DMS 273 (cell line): Measurements from ENCODE around the gene SLC32A1.

Source experiments
- DNase-seq: peaks from one replicate; lab custom pipeline; 2025; ENCODE audit not compliant: unreplicated experiment; lab: John Stamatoyannopoulos, UW

Gene SLC32A1

DNA sequence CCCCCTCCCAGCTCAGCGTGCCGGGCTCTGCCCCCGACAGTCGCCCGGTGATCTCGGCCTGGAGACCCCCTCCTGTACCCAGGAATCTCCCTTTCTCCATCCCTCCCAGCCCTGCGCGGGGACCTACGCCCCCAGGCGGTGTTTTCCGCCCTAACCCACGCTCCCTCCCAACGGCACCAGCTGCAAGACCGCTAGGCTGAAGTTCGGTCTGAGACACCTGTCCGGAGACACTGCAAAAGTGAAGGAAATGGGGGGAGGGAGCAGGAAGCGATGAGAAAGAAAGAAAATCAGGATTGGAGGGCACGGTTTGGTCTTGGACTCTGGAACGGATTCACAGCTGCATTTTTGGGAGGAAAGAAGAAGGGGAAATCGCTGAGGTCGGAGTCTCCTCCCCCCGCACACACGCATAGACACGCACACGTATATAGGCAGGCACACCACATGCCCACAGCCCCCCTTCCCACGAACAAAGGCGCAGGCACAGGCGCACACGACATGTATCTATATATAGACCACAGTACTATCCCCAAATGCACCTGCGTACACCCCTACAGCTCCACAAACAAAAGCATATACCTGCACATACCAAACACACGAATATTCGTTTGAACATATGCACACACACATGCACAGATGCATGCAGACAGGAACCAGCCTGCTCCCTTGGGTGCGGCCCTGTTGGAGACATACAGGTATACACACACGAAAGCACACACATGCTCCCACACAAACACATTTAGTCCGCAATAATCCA, 1.0 kb downstream of the SLC32A1 start:
- DNase-seq: peak; percentile 51

DNA sequence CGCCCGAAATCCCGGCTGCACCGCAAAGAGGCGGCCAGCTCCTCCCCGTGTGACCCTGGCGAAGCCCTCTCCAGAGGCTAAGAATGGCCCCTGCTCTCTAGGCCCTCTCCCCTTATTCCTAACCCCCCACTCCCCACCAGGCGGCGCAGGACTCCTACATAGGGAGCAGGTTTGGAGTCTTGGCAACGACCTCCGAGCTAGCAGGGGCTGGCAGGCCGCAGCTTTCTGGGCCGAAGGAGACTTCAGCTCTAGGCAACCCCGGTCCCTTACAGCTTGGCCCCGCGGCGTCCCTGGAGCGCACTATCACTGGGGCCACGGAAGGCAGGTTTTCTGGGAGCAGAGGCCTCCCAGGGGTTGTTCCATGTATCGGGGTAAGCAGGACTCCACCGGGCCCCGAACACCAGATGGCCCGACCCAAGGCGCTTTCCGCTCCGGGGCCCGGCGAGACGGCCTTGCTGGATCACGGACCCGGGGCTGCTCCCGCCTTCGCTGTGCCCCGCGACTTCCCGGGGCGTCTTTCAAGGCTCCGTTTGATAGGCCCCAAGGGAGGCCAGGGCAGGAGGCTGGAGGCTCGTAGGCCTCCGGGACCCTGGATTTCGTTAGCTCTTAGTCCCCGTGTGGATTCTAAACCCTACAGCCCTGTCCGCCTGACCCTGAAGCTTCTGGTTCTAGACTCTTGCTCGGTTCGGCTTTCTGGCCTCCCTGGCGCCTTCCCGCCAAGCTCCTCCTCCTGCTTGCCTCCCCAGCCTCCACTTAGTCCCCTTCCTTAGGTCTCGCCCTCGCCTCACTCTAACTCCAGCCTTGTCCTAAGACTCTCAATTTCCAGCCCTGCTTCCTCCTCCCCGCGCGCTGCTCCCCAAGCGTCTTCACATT, 1.9 kb downstream of the SLC32A1 start:
- peak; percentile 96 for DNase-seq

DNA sequence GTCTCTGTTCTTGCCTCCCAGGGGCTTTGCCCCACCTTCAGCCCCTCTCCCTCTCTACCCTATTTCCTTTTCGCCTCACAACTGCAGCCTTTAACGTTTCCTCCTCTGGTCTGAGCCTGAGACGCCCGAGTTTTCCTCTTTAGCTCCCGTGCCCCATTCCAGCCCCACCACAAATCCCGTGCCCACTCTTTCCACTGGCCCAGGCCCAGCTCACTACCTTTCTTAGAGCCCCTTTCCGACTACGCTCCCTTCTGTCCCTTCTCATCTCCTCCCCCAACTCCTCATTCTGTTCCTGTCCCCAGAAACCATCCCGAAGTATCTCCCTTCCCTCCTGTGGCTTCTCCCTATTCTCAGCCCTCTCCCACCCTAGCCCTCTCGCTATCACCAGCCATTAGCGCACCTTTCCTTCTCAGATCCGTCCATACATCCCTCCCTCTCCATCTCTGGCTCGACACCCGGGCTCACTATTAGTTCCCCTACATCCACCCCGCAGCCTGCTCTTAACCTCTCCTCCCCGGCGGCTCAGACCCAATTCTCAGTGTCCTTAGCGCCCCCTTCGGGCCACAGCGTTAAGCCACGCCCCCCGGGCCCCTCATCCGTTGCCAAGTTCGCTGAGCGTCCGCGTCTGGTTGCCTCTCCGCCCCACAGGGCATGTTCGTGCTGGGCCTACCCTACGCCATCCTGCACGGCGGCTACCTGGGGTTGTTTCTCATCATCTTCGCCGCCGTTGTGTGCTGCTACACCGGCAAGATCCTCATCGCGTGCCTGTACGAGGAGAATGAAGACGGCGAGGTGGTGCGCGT, 2.7 kb downstream of the SLC32A1 start:
- DNase-seq: peak; percentile 56

DNA sequence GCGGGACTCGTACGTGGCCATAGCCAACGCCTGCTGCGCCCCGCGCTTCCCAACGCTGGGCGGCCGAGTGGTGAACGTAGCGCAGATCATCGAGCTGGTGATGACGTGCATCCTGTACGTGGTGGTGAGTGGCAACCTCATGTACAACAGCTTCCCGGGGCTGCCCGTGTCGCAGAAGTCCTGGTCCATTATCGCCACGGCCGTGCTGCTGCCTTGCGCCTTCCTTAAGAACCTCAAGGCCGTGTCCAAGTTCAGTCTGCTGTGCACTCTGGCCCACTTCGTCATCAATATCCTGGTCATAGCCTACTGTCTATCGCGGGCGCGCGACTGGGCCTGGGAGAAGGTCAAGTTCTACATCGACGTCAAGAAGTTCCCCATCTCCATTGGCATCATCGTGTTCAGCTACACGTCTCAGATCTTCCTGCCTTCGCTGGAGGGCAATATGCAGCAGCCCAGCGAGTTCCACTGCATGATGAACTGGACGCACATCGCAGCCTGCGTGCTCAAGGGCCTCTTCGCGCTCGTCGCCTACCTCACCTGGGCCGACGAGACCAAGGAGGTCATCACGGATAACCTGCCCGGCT, 3.4 kb downstream of the SLC32A1 start:
- no peak for DNase-seq

DNA sequence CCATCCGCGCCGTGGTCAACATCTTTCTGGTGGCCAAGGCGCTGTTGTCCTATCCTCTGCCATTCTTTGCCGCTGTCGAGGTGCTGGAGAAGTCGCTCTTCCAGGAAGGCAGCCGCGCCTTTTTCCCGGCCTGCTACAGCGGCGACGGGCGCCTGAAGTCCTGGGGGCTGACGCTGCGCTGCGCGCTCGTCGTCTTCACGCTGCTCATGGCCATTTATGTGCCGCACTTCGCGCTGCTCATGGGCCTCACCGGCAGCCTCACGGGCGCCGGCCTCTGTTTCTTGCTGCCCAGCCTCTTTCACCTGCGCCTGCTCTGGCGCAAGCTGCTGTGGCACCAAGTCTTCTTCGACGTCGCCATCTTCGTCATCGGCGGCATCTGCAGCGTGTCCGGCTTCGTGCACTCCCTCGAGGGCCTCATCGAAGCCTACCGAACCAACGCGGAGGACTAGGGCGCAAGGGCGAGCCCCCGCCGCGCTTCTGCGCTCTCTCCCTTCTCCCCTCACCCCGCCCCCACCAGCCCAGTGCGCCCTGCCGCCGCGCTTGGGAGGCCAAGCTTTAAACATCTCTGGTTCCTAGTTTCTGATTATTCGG, 4.0 kb downstream of the SLC32A1 start:
- DNase-seq: no peak

DNA sequence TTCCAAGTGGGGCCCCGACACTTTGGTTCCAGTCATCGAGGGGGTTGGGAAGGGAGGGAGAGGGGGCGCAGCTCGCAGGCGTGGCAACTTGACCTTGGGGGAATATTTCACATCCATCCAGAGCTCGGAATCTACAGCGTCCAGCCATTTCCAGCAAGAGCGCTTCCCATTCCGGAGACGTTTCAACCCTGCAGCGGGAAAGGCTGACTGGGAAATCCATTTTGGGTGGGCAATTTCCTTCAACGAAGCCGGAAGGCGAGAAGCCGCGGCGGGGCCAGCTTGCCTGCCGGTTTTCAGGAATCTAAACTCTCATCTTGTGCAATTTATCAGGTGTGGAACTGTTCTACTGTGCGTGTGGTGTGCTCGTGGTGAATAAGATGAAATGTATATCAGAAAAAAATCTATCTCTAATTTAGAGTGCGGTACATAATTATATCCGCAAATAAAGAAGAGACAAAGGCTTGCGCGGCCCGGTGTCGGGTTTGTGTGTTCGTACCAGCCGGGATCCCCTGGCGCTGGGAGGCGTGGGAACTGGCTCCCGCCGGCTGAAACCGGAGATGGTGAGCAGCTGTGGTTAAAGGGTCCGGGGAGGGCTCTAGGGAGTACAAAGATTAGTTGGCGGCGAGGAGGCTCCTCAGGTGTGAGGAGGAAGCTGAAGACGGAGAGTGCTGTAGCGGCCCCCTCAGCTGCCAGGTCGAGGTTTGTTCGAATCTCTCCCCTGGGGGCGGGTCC, 4.8 kb downstream of the SLC32A1 start:
- peak; percentile 91 for DNase-seq

DNA sequence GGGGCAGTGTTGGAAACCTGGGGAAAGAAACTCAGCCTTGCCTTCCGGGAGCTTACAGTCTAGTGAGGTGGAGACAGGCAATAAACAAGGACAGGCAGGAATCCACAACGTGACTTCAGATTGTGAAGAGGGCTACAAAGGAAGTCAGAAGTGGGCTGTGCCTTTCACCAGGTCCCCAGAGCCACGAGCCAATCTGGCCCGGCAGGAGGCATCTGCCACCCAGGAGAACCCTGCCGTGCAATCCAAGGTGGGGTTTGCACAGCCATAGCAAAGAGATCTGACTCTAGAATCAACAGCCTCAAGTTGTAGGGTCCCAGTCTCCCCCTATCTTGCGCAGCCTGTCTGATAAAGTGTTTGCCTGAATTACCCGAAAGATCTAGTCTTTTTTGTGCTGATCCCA, 5.5 kb downstream of the SLC32A1 start:
- peak; percentile 55 for DNase-seq

DNA sequence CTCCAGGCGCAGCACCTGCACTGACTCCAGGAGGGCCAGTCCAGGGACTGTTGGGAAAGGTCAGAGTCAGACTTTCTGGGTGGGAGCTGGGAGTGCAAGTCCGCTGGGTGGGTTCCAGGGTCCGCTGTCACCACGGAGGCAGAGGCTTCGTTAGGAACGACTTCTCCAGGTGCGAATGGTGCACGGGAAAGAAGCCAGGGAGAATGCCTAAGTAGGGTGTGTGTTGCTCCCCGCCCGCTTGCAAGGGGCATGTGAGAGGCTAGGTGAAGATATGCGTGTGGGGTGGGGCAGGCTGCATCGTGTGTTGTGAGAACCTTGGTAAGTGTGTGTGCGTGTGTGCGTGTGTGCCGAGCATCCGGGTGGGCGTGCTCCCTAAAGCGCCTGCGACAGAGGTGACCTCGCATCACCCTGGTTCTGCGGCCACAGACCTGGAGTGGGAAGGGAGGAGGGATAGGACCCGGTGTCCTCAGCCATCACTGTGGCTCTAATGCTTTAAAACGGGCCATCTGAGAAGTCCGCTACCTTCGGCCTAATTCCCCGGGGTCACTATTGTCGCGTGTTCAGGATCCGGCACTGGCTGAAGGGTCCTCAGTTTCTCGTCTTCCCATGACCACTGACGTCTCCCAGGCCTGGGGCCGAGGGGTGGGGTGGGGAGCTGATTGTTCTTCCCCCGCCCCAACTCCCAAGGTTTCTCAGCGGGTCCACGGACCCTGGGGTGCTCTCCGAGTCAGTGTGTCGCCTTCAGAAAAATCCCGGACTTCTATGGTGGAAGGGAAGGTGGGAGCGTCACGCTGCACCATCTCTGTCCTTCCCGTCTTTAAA, 6.1 kb downstream of the SLC32A1 start:
- peak; percentile 42 for DNase-seq

DNA sequence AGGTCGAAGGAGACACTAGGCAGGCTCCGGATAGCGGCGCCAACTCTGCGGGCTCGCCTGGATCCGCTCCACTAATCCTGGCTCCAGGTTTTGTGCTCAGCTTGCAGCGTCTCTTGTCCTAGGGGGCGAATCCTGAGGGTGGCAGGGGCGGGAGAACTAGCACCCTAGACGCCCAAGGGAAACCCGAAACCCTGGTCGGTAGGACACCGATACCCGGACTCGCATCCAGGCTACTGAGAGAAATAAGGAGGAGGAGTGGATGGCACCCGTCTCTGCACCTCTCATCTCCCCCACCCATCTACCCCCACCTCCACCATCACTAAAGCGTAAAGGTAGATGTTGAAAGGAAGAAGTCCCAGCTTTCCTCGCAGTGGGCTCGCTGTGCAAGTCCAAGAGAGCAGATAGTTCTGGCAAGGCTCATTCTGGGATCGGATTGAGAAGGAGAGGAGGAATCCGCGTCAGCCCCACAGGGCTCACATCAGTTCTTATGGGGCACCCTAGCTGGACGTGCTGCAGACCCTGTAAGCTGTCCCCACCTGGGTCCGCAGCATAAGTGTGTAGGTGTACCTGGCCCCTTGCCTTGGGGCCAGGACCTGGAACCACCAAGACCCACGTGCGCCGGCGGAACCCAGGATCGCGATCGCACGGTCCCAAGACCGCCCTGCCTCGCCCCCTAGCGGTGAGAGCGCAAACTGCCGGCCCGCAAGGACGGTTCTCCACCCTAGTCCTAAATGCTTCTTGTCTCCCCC, 6.9 kb downstream of the SLC32A1 start:
- peak; percentile 93 for DNase-seq

DNA sequence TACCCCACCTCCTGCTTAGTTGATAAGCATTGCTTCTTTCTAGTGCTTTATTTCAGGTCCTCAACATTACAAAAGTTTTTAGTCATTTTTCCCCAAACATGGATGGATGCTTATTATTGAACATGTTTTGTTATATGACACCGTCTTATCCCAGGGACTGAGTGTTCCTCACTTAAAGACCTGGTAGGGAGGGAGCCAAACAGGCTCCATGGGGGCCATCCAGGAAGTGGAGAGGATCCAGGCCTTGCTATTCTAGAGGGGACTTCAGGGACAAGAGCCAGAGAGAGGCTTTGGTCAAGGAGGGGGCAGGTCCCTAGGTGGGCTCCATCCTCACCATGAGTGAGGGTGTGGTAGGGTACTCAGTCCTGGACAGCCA, 7.4 kb downstream of the SLC32A1 start:
- DNase-seq: no peak

DNA sequence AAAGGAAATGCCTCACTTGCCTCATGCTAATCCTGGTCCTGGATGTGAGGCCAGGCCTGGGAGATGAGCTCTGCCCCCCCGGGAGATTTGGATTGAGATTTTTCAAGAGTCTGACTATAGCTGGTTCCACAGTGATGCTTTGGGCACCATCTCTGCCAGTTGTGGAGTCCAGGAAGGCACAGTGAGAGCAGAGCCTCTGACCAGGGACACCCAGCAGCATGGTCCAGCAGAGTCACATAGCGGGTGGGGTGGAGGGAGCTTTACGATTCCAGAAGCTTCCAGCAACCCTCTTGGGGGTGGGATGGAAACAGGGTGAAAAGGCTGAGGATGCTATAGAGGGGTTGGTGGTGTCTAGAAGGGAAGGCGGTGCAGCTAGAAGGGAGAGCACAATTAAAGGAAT, 8.7 kb downstream of the SLC32A1 start:
- no peak for DNase-seq

DNA sequence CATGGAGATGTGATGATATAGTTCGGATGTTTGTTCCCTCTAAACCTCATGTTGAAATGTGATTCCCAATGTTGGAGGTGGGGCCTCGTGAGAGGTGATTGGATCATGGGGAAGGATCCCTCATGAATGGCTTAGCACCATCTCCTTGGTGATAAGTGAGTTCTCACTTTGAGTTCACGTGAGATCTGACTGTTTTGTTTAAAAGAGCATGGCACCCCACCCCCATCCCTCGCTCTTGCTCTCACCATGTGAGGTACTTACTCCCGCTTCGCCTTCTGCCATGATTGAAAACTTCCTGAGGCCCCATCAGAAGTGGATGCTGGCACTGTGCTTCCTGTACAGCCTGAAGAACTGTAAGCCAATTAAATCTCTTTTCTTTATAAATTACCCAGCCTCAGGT, 10.9 kb downstream of the SLC32A1 start:
- DNase-seq: no peak

DNA sequence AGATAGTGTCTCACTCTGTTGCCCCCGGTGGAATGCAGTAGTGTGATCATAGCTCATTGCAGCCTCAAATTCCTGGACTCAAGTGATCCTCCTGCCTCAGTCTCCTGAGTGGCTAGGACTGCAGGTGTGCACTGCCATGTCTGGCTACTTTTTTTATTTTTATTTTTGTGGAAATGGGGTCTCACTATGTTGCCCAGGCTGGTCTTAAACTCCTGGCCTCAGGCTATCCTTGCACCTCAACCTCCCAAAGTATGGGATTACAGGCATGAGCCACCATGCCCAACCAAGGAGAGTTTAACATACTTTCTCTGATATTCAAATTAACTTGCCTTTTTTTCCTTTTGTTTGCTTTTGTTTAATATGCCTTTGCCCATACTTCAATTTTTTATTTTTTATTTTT, 13.6 kb downstream of the SLC32A1 start:
- DNase-seq: no peak

DNA sequence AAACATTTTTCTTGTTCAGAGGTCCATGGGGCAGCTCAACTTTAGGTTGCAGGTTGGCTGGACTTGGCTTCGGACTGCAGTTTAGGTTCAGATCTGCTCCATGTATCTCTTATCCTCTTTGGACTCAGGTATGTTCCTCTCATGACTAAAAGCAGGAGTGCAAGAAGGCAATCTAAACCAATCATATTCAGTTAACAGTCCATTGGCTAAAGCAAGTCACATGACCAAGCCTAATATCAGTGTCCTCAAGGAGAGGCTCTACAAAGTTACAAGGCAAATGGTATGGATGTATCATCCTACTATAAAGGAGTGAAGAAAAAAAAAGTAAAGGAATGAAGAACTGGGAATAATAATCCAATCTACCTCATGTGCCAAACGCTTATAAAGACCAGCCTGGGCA, 21.5 kb downstream of the SLC32A1 start:
- DNase-seq: no peak

DNA sequence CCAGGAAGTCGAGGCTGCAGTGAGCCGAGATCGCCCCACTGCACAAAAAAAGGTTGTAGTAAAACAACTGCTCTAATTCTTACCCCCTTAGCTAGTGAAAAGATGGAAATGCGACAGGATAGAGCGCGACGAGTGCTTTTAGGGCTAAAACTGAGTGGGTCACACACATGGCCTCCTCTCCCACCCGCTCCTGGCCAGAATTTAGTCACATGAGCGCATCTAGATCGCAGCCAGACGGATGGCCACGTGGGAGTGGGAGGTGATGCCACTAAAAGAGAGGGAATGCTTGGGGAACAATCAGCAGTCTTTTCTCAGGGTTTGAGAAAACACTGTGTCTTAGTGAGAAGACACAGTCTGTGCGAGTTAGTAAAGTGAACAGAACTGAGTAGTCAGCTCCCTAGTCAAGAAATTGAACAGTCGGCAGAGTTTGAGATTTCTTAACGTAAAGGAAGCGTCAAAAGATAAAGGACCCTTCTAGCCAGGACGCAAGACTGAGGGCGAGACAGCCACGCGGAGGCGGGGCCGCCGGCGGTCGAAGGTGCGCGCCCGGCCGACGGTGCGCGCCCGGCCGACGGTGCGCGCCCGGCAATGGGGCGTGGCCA, 23.3 kb downstream of the SLC32A1 start:
- DNase-seq: no peak

DNA sequence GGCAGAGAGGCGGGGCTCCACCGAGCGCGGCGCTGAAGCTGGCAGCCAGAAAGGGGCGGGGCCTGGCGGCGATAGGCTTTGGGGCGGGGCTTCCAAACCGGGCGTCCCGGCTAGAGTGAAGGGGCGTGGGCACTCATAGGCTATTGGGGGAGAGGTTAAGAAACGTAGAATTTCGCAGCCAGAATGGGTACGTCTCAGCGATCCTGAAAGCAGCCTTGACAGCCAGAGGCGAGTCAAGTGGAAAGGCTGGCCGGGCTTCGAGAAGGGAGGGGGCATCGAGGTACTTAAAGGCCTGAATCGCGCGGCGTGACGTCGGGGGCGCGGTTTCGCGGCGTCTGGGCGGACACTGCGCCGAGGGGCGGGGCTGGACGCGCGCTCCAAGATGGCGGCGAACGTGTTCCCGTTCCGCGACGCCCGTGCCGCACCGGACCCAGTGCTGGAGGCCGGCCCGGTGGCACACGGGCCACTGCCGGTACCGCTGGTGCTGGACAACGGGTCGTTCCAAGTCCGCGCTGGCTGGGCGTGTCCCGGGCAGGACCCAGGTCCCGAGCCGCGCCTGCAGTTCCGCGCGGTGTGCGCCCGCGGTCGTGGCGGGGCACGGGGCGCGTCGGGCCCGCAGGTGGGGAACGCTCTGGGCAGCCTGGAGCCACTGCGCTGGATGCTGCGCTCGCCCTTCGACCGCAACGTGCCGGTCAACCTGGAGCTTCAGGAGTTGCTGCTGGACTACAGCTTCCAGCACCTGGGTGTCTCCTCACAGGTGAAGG, 24.0 kb downstream of the SLC32A1 start, which contains the start of gene ACTR5:
ACTR5 (plus strand) TSS at position 364 of the 764 bp plus-strand sequence; CDS start at position 383, 19 bp downstream.
- peak; percentile 97 for DNase-seq

DNA sequence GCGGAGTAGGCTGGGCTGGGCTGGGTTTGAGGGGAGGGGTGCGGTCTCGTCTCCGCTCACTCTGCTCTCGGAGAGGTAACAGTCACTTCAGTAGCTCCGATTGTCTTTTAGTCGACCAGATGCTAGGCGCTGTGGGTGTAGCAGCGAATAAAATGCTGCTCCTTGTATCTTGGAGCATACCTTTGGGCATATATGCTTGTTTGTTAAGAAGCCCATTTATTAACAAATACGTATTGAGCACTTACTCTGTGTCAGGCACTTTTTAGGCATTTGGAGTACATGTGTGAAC, 24.5 kb downstream of the SLC32A1 start:
- DNase-seq: peak; percentile 62
